Natural killer cell treated with Interleukin-12 subunit alpha and Interleukin-12 subunit beta and Interleukin-15 and Interleukin-18, amount 100 ng/mL, for 72 hours (primary cell): ENCODE measurements around the gene UBN2. TPM values are rescaled to one million over a fixed set of nuclear protein-coding genes. Genes with fewer than 3 reads are reported as not detected.

ENCODE experiments used
- total RNA-seq, 2 donors: library from RNA; stranded (reverse); gene quantifications; one replicate each; pipeline ENCODE4 v1.2.3, GENCODE V29; 2022

Gene UBN2
- total RNA-seq, 2 donors from 2014 or later, result 14.7 to 17.9 TPM

Other genes starting within 250 kb of the UBN2 start
- gene KIAA1549, start 249.8 kb upstream of the UBN2 start, total RNA-seq, result under 1 TPM; 0.21 to 0.33 TPM
- gene ZC3HAV1L, start 195.2 kb upstream of the UBN2 start, total RNA-seq, result 1 to 10 TPM; 3.7 to 8.7 TPM
- 100 to 1,000 TPM in 1 of 2 donors, 10 to 100 TPM in 1; 88.2 to 104 TPM for gene ZC3HAV1, start 121.5 kb upstream of the UBN2 start, total RNA-seq
- 1 to 10 TPM; 4.4 to 7.8 TPM for gene FMC1, start 110.1 kb downstream of the UBN2 start, total RNA-seq
- 100 to 1,000 TPM; 115 to 176 TPM for gene LUC7L2, start 128.7 kb downstream of the UBN2 start, total RNA-seq